Smooth muscle cell of the coronary artery (primary cell): ENCODE results near the gene SYTL4. TPM values are rescaled to one million over a fixed set of nuclear protein-coding genes. Genes with fewer than 3 reads are reported as not detected.

Source experiments
- total RNA-seq: library from RNA; depleted of rRNA; stranded (reverse); fragments of >200 nt; gene quantifications from 2 replicates; pipeline ENCODE4 v1.2.3, GENCODE V29; 2014; ENCODE audit warnings: low replicate concordance

SYTL4 gene
- total RNA-seq = 1.7 and 20.6 TPM in 2 replicates

GRCh38 chrX:100731441-100732281 is at the start of gene SYTL4:
Gene SYTL4 (minus strand): TSS chrX:100732121. CDS start chrX:100702037, 30,084 bp downstream.

GRCh38 chrX:100643956-100644860 is 87.7 kb downstream of the SYTL4 start, which contains the start of gene SRPX2:
Gene SRPX2 (plus strand): TSS chrX:100644199. CDS start chrX:100646323, 2,124 bp downstream.

GRCh38 chrX:100636321-100636991 is 95.5 kb downstream of the SYTL4 start, which contains the start of gene TSPAN6:
Gene TSPAN6 (minus strand): TSS chrX:100636806. CDS start chrX:100636694, 112 bp downstream.

Other genes with a start within 250 kb of the SYTL4 start
- not detected in 2 replicates for gene TNMD, start 147.2 kb downstream of the SYTL4 start, total RNA-seq
- 19.9 and 32.2 TPM in 2 replicates for gene TSPAN6, start 95.3 kb downstream of the SYTL4 start, total RNA-seq
- 42.6 and 70.9 TPM in 2 replicates for gene SRPX2, start 87.9 kb downstream of the SYTL4 start, total RNA-seq
- 8.2 and 15.6 TPM in 2 replicates for gene CSTF2, start 88.3 kb upstream of the SYTL4 start, total RNA-seq
- gene NOX1, start 142.2 kb upstream of the SYTL4 start, total RNA-seq = not detected in 2 replicates
- gene XKRX, start 196.8 kb upstream of the SYTL4 start, total RNA-seq = 0.12 and 0.60 TPM in 2 replicates
- gene ARL13A, start 237.6 kb upstream of the SYTL4 start, total RNA-seq = not detected in 2 replicates